HK-2 (cell line): ENCODE data around the gene SLIT1.
"Not testable (repeated sequence)": the region's sequence is repeated elsewhere in the genome, so short reads cannot be mapped to it uniquely, and the experiment has no call there.

Experiments used
- DNase-seq: peaks from one replicate; pipeline ENCODE4 v3.0.0-alpha.2; 2018; ENCODE audit not compliant: unreplicated experiment

The SLIT1 gene

DNA sequence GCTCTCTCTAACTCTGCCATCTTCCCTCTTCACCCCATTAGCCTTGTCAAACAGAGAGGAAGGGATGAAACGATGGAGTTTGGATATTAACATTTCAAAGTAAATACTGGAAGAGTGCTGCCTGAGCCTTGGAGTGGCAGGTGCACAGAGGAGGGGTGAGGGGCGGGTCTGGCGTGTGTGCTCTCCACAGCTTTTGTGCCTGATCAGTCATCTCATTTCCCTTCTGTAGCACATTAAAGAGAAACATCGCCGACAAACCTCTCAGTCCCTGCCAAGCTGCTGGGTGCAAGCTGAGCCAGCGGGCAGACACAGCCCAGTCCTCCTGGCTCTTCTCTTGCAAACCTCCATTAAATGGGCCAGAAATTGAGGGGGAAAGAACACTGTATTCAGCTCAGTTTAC lies 76.2 kb downstream of the SLIT1 start:
- DNase-seq: no peak

GRCh38 chr10:97107551-97107950 lies 78.2 kb downstream of the SLIT1 start:
- DNase-seq: no peak

DNA sequence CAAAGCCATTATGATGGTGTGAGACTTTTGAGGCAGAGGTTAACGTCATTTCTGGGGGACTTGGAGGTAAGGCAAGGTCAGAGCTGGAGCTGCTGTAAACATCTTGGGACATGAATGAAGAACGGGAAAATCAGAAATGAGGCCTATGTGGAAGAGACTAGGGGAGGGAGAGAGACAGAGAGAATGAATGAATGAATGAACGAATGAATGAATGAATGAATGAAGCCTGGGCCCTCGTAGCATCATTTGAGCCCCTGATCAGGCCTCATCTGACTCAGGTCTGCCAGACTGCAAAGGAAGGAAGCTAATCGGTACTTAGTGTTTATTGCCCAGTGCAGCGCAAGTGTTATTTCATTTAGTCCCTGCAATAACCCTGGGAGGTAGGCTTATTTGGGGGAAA lies 79.6 kb downstream of the SLIT1 start:
- DNase-seq: no peak

GRCh38 chr10:97105303-97105702 lies 80.5 kb downstream of the SLIT1 start:
- no peak for DNase-seq

DNA sequence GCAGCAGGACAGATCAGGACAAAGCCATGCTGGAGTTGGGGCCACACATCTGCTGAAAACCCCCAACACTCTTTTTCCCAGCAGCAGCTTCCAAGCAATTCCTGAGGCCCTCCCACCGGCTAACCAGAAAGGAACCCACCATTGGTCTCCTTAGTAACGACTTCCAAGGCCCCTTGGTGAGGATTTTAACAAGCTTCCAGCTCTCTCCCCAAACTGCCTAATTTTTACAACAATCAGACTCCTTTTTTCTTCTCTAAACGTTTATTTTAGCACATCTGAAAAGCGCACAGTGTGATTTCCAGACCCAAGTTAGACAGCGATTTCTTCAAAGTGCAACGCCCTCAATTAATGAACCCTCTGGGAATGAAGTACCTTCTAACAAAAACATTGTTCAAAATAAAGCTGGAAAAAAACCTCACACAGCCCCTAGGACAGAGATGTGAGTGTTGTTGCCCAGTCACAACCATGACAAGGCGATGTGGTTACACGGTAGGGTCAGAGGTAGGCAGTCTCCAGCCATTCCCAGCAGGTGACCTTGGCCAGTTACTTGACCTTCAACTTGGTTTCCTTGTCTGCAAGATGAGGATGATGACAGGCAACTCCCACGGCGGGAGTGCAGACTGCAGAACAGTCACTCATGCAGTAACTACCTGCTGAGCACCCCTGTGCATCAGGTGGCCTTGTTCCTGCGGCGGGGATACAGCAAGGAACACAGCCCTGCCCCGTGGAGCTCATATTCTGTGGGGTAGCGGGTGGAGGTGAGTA lies 82.3 kb downstream of the SLIT1 start:
- DNase-seq: no peak

- no peak for DNase-seq
These were observed 83.3 kb downstream of the SLIT1 start for GRCh38 chr10:97102441-97102840.

GRCh38 chr10:97101166-97101940 lies 84.4 kb downstream of the SLIT1 start:
- DNase-seq: no peak

DNA sequence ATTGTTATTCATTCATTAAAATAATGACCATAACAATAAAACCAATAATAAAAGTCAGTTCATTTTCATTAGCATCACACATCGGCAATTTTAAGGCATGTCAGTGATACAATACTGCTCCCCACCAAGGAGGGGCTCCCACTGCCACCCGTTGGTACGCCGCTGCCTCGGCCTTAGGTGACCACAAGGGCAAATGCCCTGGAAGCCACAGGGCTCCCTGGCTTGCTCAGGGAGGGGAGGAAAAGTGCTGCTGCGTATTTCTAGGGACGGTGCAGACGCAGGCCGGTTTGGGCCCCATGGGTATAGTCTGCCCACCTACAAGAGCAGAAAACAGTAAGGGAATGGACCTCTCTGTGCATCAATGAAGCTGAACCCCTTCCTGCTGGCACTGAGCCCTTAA lies 85.1 kb downstream of the SLIT1 start:
- DNase-seq: no peak

DNA sequence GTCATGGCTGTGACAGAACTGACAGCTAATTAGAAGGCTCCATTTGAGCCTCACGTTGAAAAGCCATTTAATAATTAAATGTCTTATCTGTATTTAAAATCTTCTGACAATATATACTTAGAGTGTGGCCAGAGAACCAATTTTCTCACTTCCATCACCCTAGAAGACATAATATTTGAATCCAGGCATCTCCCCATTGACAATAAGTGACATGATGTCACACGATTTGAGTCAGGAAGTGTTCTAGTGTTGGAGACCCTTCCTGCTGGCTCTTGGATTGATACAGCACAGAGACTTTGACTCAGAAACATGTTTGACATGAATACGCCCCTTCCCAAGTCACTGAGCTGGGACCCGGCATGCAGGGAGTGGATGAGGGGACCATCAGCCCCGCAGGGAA lies 85.9 kb downstream of the SLIT1 start:
- DNase-seq: no peak

DNA sequence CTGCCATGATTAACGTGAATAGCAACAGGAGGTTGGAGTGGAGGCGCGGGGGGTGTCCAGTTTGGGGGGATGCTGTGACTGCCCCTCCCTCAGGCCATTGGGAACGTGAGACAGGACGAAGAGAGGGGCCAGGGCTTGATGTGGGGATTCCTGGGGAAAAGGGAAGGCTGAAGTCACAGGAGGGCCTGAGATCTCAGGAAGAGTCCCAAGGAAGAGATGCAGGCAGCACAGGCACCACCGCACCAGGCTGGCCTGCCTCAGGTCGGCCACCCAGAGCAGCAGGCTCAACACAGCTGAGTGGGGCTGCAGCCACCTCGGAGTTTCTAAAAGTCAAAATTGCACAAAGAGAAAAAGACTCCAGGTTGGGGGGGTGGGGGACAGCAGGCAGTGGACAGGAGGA lies 86.7 kb downstream of the SLIT1 start:
- no peak for DNase-seq

GRCh38 chr10:97097084-97097433 lies 88.7 kb downstream of the SLIT1 start:
- no peak for DNase-seq

DNA sequence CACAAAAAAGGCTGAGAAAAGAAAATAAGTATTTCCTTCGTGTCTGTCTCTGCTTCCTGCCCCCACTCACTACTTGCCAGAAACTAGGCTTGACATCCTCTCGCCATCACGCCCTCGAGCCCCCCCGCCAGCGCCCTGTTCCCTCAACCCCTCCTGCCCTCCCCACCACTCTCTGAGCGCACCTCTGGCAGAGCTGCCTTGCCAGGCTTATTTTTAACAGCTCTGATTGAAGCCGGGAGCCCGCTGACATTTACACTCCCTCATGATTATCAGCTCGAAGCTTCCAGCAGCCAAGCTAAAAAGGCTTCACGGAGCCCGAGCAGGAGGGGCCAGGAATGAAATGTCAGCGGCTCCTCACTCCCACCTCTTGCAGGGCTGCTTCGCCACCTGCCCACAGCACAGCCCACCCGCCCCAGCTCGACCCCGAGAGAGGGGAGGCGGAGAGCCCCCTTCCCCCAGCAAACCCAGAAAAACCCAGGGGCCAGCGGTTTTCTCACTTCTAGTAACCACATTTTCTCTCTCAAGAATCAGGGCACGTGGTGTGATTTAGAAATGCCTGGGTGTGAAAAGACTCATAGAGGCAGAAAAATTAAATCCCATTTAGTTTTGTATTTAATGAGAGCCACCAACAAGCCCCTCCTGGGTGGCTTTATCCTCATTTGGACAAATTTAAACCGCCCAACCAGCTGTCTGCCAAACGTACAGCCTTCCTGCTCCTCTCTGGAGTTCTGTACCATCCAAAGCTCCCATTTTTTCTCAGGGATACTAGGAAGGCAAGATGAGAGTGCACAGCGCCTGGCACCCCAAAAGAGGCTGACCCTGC lies 89.3 kb downstream of the SLIT1 start:
- no peak for DNase-seq

GRCh38 chr10:97095701-97096260 lies 90.0 kb downstream of the SLIT1 start:
- no peak for DNase-seq

- no peak for DNase-seq
These were observed 95.1 kb downstream of the SLIT1 start for GRCh38 chr10:97090644-97091043.

- no peak for DNase-seq
These were observed 95.7 kb downstream of the SLIT1 start for GRCh38 chr10:97090035-97090434.

GRCh38 chr10:97089209-97089870 lies 96.4 kb downstream of the SLIT1 start:
- no peak for DNase-seq

DNA sequence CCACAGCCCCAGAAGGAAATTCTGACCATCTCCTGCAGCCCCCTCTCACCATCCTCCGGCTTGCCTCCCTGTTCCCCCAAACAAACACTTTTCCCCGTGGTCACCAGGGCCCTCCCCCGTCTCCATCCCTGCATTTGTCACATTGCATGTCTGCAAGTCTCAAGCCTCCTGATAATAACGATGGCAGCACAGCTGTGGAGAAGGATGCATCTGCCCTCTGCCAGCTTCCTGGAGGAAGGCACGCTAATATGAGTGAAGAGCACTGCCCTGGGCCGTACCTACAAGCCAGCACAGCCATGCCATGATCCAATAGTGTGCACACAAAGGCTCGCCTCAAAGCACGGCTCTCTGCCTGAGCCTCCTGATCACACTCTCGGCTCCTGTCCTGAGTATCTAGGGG lies 98.5 kb downstream of the SLIT1 start:
- DNase-seq: no peak

DNA sequence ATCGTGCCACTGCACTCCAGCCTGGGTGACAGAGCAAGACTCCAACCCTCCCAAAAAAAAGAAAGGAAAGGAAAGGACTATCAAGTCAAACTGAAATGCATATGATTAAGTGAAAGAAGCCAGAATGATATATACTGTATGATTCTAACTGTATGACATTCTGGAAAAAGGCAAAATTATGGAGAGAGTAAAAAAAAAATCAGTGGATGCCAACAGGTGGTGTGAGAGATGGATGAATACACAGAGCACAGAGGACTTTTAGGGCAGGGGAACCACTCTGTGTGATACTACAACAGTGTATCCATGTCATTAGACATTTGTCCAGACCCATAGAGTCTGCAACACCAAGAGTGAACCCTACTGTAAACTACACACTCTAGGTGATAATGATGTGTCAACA lies 99.2 kb downstream of the SLIT1 start:
- no peak for DNase-seq

DNA sequence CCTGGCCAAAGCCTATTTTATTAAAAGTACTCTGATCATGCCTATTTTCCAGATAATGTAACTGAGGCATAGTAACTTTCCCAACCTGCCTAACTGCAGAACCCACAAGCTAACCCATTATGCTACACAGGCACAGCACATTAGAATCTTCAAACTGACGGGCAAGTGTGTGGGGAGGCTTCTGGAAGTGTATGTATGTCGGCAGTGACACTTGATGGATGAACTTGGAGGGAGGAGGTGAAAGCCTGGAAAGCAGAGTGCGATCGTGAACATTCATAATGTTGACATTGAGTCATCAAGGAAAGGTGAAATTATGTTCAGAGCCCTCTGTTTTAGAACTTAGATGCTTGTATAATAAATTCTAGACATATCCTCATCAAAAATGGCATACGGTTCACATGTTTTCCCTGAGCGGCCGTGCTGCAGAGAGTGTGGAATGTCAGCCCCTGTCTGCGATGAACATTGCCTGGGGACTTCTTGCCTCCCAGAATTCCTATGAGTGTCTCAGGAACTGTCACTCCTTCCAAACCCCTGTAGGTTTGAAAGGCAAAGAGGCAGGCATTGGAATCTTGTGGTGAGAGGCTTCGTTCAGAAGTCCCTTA lies 102.4 kb downstream of the SLIT1 start:
- no peak for DNase-seq

- DNase-seq: not testable (repeated sequence)
These were observed 103.2 kb downstream of the SLIT1 start for GRCh38 chr10:97082575-97082974.

DNA sequence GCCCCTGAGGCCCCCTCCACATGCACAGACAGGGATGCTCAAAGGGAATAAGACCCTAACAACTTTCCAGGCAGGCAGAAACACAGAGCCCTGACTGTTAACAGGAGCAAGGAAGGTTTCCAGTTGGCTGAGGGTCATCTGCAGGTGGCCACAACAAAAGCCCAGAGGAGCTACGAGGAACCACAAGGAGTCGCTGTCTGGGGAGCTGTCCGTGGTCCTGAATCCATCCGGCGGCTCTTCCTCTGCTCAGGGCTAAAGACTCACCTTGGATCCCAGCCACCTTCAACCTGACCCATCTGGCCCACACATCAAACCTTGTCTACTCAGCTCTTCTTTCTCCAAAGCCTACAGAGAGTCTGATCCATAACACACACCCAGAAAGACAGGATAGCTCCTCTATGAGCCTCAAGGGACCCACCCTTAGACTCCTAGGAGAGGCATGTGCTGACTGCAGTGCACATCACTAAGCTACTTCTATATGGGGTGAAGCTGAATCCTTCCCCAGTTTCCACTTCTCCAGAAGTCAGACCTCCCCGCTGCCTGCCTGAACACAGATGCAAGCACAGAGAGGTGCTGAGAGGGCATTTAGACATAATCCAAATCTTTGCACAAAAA lies 104.0 kb downstream of the SLIT1 start:
- peak; percentile 78 for DNase-seq
